OCI-LY7 (cell line): ENCODE results near the gene SPATA18. TPM values are rescaled to one million over a fixed set of nuclear protein-coding genes. Genes with fewer than 3 reads are reported as not detected.

Experiments used
- BruUV-seq: library from RNA; stranded (reverse); fragments of 400-500 nt; replicated peaks from 2 replicates; lab custom pipeline; 2021; lab: Mats Ljungman, UMichigan
- CTCF ChIA-PET: fragments of 300-600 bp; sonication (Branson Sonifier 250); formaldehyde crosslinking; loops from one replicate; lab custom pipeline; 2022; ENCODE audit warnings: antibody characterized with exemption; ENCODE audit not compliant: unreplicated experiment; lab: Charles Lee
- POLR2A ChIA-PET: fragments of 300-600 bp; sonication (Branson Sonifier 250); formaldehyde crosslinking; loops from one replicate; lab custom pipeline; 2022; ENCODE audit warnings: antibody characterized with exemption; lab: Charles Lee
- DNase-seq: peaks from one replicate; pipeline ENCODE4 v3.0.0-alpha.2; 2015; ENCODE audit warnings: low spot score
- H2AFZ ChIP-seq: fragments of 200-600 bp; sonication (generic), shearing (Covaris generic); 2 replicates; pipeline ENCODE4 v1.6.1; 2014; ENCODE audit warnings: mild to moderate bottlenecking, antibody characterized with exemption, low read length, moderate library complexity
- H3K27ac ChIP-seq: fragments of 200-600 bp; sonication (generic); 2 replicates; pipeline ENCODE4 v1.5.1; 2014; ENCODE audit warnings: mixed run types, low read depth, mild to moderate bottlenecking, moderate library complexity, low read length, inconsistent platforms; ENCODE audit not compliant: poor library complexity, severe bottlenecking
- H3K36me3 ChIP-seq: fragments of 200-600 bp; sonication (generic); 2 replicates; pipeline ENCODE4 v1.6.1; 2014; ENCODE audit warnings: mild to moderate bottlenecking, antibody characterized with exemption, low read length, moderate library complexity, mixed read lengths; ENCODE audit not compliant: insufficient read depth
- H3K4me1 ChIP-seq: fragments of 200-600 bp; sonication (generic); 2 replicates; pipeline ENCODE4 v1.5.1; 2014; ENCODE audit warnings: mild to moderate bottlenecking, low read length; ENCODE audit not compliant: insufficient read depth, poor library complexity, severe bottlenecking
- H3K4me2 ChIP-seq: fragments of 200-600 bp; sonication (generic); 2 replicates; pipeline ENCODE4 v1.6.1; 2014; ENCODE audit warnings: mild to moderate bottlenecking, low read length
- H3K4me3 ChIP-seq: fragments of 200-600 bp; sonication (generic); 2 replicates; pipeline ENCODE4 v1.5.1; 2014; ENCODE audit warnings: mild to moderate bottlenecking, low read depth, low read length; ENCODE audit not compliant: poor library complexity, severe bottlenecking
- H3K79me2 ChIP-seq: fragments of 200-600 bp; sonication (generic); 2 replicates; pipeline ENCODE4 v1.6.1; 2016; ENCODE audit warnings: low read depth, mild to moderate bottlenecking, low read length, moderate library complexity, mixed read lengths; ENCODE audit not compliant: insufficient read depth
- H3K9me2 ChIP-seq: fragments of 200-600 bp; sonication (generic); 2 replicates; pipeline ENCODE4 v1.6.1; 2016; ENCODE audit warnings: mild to moderate bottlenecking, low read length, mixed read lengths; ENCODE audit not compliant: insufficient read depth
- H3K9me3 ChIP-seq: fragments of 200-600 bp; sonication (generic); 2 replicates; pipeline ENCODE4 v1.6.1; 2014; ENCODE audit warnings: mild to moderate bottlenecking, mixed run types, low read length, mixed read lengths
- H4K20me1 ChIP-seq: fragments of 200-600 bp; sonication (generic); 2 replicates; pipeline ENCODE4 v1.6.1; 2014; ENCODE audit warnings: mild to moderate bottlenecking, antibody characterized with exemption, low read length, moderate library complexity, mixed read lengths; ENCODE audit not compliant: insufficient read depth
- EZH2phosphoT487 ChIP-seq: fragments of 200-600 bp; sonication (generic); IDR thresholded peaks from 2 replicates; pipeline ENCODE4 v1.6.1; 2018; ENCODE audit warnings: low read depth, borderline replicate concordance, mild to moderate bottlenecking, mixed run types, antibody characterized with exemption, low read length, moderate library complexity, mixed read lengths
- intact Hi-C: fragments of 100-400 bp; cut with micrococcal nuclease; formaldehyde crosslinking; loops from one replicate; pipeline ENCODE4 v1.10.0; 2022; ENCODE audit not compliant: unreplicated experiment
- total RNA-seq, 2 experiments: library from RNA; depleted of rRNA in 1 of 2; stranded (reverse); fragments of >200 nt in 1 of 2; shearing (Covaris generic) in 1 of 2; gene quantifications; 2 replicates each; pipeline ENCODE4 v1.2.3, GENCODE V29; 2014 to 2022
- TF ChIP-seq, protein P1 (sequence below): fragments of 200-600 bp; sonication (generic); conservative IDR thresholded peaks from 2 replicates; pipeline ENCODE4 v1.5.1; 2014; ENCODE audit warnings: mild to moderate bottlenecking, antibody characterized with exemption, low read length, moderate library complexity, mixed read lengths

The SPATA18 gene
- total RNA-seq, 2 experiments from 2014 or later = not detected

DNA sequence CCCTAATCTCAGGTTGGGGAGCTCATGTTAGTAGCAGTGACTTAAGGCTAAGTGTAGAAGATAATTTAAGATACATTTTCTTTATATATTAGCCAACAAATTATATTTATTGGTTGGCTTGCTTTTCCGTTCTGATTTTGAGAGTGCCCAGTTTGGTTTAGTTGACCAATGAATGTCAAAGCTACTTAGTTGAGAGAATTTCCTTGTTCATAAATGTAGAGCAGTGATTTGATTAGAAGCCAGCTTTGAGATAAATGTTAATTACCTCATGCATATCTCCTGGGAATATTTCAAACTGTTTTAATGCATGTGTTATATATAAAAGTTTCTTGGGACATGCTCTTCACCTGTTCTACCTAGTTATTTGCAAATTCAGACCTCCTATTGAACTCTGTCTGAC lies 44.3 kb downstream of the SPATA18 start:
- intact Hi-C loops = no loop called here
- ChIA-PET POLR2A (interaction anchor here (0.6 to 1.0 kb wide), 3 partner anchors 14 to 323 kb away, joined by 3 to 4 read pairs (median 3); partner anchors contain the start of gene SGCB), CTCF (no interaction called here)
- Histone ChIP-seq H3K36me3 (no peaks in the 10 kb centered on the region), H3K9me3 (no peaks in the 10 kb centered on the region), H3K4me3 (no peak overlapping the region), H2AFZ (no peak overlapping the region), H3K4me1 (no peaks in the 10 kb centered on the region), H4K20me1 (no peaks in the 10 kb centered on the region), H3K79me2 (no peaks in the 10 kb centered on the region), H3K4me2 (no peak overlapping the region), H3K27ac (no peak overlapping the region), H3K9me2 (no peaks in the 10 kb centered on the region)
- no TSS peak for BruUV-seq
- DNase-seq = no peak
- TF ChIP-seq EZH2phosphoT487 = no peak
- TF ChIP-seq, protein P1, sequence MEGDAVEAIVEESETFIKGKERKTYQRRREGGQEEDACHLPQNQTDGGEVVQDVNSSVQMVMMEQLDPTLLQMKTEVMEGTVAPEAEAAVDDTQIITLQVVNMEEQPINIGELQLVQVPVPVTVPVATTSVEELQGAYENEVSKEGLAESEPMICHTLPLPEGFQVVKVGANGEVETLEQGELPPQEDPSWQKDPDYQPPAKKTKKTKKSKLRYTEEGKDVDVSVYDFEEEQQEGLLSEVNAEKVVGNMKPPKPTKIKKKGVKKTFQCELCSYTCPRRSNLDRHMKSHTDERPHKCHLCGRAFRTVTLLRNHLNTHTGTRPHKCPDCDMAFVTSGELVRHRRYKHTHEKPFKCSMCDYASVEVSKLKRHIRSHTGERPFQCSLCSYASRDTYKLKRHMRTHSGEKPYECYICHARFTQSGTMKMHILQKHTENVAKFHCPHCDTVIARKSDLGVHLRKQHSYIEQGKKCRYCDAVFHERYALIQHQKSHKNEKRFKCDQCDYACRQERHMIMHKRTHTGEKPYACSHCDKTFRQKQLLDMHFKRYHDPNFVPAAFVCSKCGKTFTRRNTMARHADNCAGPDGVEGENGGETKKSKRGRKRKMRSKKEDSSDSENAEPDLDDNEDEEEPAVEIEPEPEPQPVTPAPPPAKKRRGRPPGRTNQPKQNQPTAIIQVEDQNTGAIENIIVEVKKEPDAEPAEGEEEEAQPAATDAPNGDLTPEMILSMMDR = no peak

DNA sequence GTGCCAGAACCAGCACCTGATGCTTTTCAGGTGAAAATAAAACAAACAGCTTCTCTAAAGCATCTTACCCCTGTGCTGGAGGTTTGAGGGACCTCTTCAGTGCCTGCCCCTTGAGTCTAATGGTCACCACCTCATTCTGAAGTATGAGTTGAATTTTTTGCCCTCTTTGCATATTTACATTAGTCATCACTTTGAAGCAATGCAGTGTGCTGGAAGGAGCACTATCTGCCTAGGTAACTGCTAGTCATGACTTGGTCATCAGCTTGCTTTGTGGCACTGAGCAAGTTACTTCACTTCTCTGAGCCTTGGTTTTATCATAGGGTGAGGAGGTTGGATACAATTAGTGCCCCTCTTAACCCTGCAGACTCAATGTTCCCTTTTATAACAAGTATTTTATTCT lies 44.9 kb downstream of the SPATA18 start:
- Histone ChIP-seq H3K27ac (no peak overlapping the region), H3K4me3 (no peak overlapping the region), H2AFZ (no peak overlapping the region), H3K9me3 (no peaks in the 10 kb centered on the region), H3K36me3 (no peaks in the 10 kb centered on the region), H3K79me2 (no peaks in the 10 kb centered on the region), H3K4me2 (no peak overlapping the region), H4K20me1 (no peaks in the 10 kb centered on the region), H3K9me2 (no peaks in the 10 kb centered on the region), H3K4me1 (no peaks in the 10 kb centered on the region)
- TF ChIP-seq, protein P1 = no peak
- no peak for TF ChIP-seq EZH2phosphoT487
- intact Hi-C loops = no loop called here
- DNase-seq = no peak
- ChIA-PET POLR2A (interaction anchor here (0.9 kb wide), 1 partner anchor 58 kb away, joined by 3 read pairs; the partner anchor contains the start of gene SGCB), CTCF (no interaction called here)
- BruUV-seq = no TSS peak

DNA sequence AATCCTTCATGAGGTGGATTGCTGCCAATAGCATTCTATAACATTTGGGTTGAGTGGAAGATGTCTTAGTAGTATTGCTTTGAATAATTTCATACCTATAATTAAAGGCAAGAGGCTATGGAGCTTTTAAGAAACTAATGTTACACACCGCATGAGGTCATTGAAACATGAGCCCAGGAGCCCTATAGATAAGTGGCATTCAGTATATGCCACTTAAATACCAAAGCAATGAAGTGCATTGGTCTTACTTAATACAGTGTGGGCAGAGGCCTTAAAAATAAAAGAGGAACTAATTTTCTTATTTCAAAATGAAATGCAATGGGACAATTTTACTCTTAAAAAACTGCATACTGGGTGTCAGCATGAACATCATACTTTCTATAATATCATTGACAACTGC lies 47.5 kb downstream of the SPATA18 start:
- H3K4me3 ChIP-seq = no peak overlapping the region
- H3K9me2 ChIP-seq = no peaks in the 10 kb centered on the region
- TF ChIP-seq, protein P1 = no peak
- no peak for TF ChIP-seq EZH2phosphoT487
- H3K36me3 ChIP-seq = no peaks in the 10 kb centered on the region
- H3K27ac ChIP-seq = no peak overlapping the region
- no peak overlapping the region for H2AFZ ChIP-seq
- H4K20me1 ChIP-seq = no peaks in the 10 kb centered on the region
- H3K4me2 ChIP-seq = no peak overlapping the region
- ChIA-PET CTCF (no interaction called here), POLR2A (no interaction called here)
- H3K4me1 ChIP-seq = no peaks in the 10 kb centered on the region
- H3K79me2 ChIP-seq = no peaks in the 10 kb centered on the region
- no TSS peak for BruUV-seq
- no peak for DNase-seq
- H3K9me3 ChIP-seq = no peaks in the 10 kb centered on the region
- intact Hi-C loops = no loop called here
